ENCODE measurements around the gene RNU1-2. TPM values are rescaled to one million over a fixed set of nuclear protein-coding genes. Genes with fewer than 3 reads are reported as not detected.

Gene RNU1-2
- total RNA-seq, 1 experiment from 2014 or later = 1,606 TPM

GRCh38 chr1:16904560-16905109 lies 8.9 kb downstream of the RNU1-2 start:
- POLR2A ChIA-PET = interaction anchor here (0.6 to 3.5 kb wide), 26 partner anchors 8 to 555 kb away, joined by 3 to 38 read pairs (median 5); partner anchors contain the start of genes NBPF1 and RNU1-2
- H3K4me1 Mint-ChIP-seq (ENCODE audit: insufficient read depth, unreplicated experiment) = peaks cover 11% of the 10 kb centered on the region
- H3K27ac Mint-ChIP-seq (ENCODE audit: low read depth, unreplicated experiment) = no peak overlapping the region
- no peaks in the 10 kb centered on the region for H3K9me3 Mint-ChIP-seq (ENCODE audit: unreplicated experiment)
- H3K27me3 Mint-ChIP-seq (ENCODE audit: insufficient read depth, unreplicated experiment) = no peaks in the 10 kb centered on the region
- TF ChIP-seq CTCF (IDR thresholded peaks at IDR 0.05; ENCODE audit: unreplicated experiment) = no peak
- H3K4me3 Mint-ChIP-seq (ENCODE audit: unreplicated experiment) = no peak overlapping the region
- peaks cover 4% of the 10 kb centered on the region for H3K36me3 Mint-ChIP-seq (ENCODE audit: insufficient read depth, unreplicated experiment)
- intact Hi-C loops (cut with micrococcal nuclease) = loop anchor here (1.0 kb wide), 1 partner anchor 8 kb away; no protein-coding TSS in a partner anchor
- DNase-seq (ENCODE audit: unreplicated experiment) = peak; percentile 99
- CTCF ChIA-PET = interaction anchor here (0.8 to 1.2 kb wide), 2 partner anchors 142 to 194 kb away, joined by 3 to 4 read pairs; no protein-coding TSS in a partner anchor
- BruUV-seq (replicated peaks) = no TSS peak

GRCh38 chr1:16905110-16905867 lies 9.5 kb downstream of the RNU1-2 start:
- Mint-ChIP-seq H3K9me3 (ENCODE audit: unreplicated experiment) (no peaks in the 10 kb centered on the region), H3K27ac (ENCODE audit: low read depth, unreplicated experiment) (no peak overlapping the region), H3K4me3 (ENCODE audit: unreplicated experiment) (no peak overlapping the region), H3K4me1 (ENCODE audit: insufficient read depth, unreplicated experiment) (peaks cover 16% of the 10 kb centered on the region), H3K36me3 (ENCODE audit: insufficient read depth, unreplicated experiment) (peaks cover 4% of the 10 kb centered on the region), H3K27me3 (ENCODE audit: insufficient read depth, unreplicated experiment) (no peaks in the 10 kb centered on the region)
- TF ChIP-seq CTCF (IDR thresholded peaks at IDR 0.05; ENCODE audit: unreplicated experiment) = no peak
- intact Hi-C loops (cut with micrococcal nuclease) = no loop called here
- BruUV-seq (replicated peaks) = TSS peak; percentile 100
- ChIA-PET CTCF (interaction anchor here (0.6 to 1.2 kb wide), 3 partner anchors 19 to 141 kb away, joined by 3 to 4 read pairs (median 3); no protein-coding TSS in a partner anchor), POLR2A (interaction anchor here (0.6 to 3.5 kb wide), 25 partner anchors 9 to 556 kb away, joined by 3 to 38 read pairs (median 4); partner anchors contain the start of genes NBPF1 and RNU1-2)
- peak; percentile 89 for DNase-seq (ENCODE audit: unreplicated experiment)

- no peaks in the 10 kb centered on the region for H3K9me3 Mint-ChIP-seq (ENCODE audit: unreplicated experiment)
- intact Hi-C loops (cut with micrococcal nuclease) = no loop called here
Measured at GRCh38 chr1:16905868-16906702, 10.3 kb downstream of the RNU1-2 start.

More at GRCh38 chr1:16905868-16906702, 10.3 kb downstream of the RNU1-2 start:
- CTCF ChIA-PET = interaction anchor here (0.6 to 1.2 kb wide), 5 partner anchors 19 to 643 kb away, joined by 3 to 4 read pairs (median 3); no protein-coding TSS in a partner anchor
- Mint-ChIP-seq H3K27ac (ENCODE audit: low read depth, unreplicated experiment) (no peak overlapping the region), H3K36me3 (ENCODE audit: insufficient read depth, unreplicated experiment) (peaks cover 4% of the 10 kb centered on the region), H3K27me3 (ENCODE audit: insufficient read depth, unreplicated experiment) (no peaks in the 10 kb centered on the region), H3K4me1 (ENCODE audit: insufficient read depth, unreplicated experiment) (peaks cover 16% of the 10 kb centered on the region), H3K4me3 (ENCODE audit: unreplicated experiment) (no peak overlapping the region)
- DNase-seq (ENCODE audit: unreplicated experiment) = no peak
- TF ChIP-seq CTCF (IDR thresholded peaks at IDR 0.05; ENCODE audit: unreplicated experiment) = no peak
- POLR2A ChIA-PET = interaction anchor here (0.6 to 3.5 kb wide), 14 partner anchors 9 to 465 kb away, joined by 3 to 38 read pairs (median 6); partner anchors contain the start of genes NBPF1 and RNU1-2
- no TSS peak for BruUV-seq (replicated peaks)

All from MCF 10A (cell line).